NCI-H510A treated with DMSO at 0.1 percent for 48 hours (cell line): ENCODE results near the gene KANSL1.

Experiments used
- DNase-seq: peaks from one replicate; lab custom pipeline; 2025; lab: John Stamatoyannopoulos, UW

The KANSL1 gene

GRCh38 chr17:46169913-46170638 is 23.2 kb downstream of the KANSL1 start:
- DNase-seq: no peak

- no peak for DNase-seq
These were observed 25.2 kb downstream of the KANSL1 start for GRCh38 chr17:46167826-46168569.

- DNase-seq: no peak
These were observed 26.0 kb downstream of the KANSL1 start for GRCh38 chr17:46167267-46167666.

- no peak for DNase-seq
These were observed 26.5 kb downstream of the KANSL1 start for GRCh38 chr17:46166692-46167249.

- no peak for DNase-seq
These were observed 29.2 kb downstream of the KANSL1 start for GRCh38 chr17:46163929-46164594.

- DNase-seq: no peak
These were observed 29.9 kb downstream of the KANSL1 start for GRCh38 chr17:46163316-46163715.

GRCh38 chr17:46162866-46163265 is 30.4 kb downstream of the KANSL1 start:
- no peak for DNase-seq

- no peak for DNase-seq
These were observed 33.1 kb downstream of the KANSL1 start for GRCh38 chr17:46160169-46160568.

- DNase-seq: no peak
These were observed 33.5 kb downstream of the KANSL1 start for GRCh38 chr17:46159686-46160085.

GRCh38 chr17:46158323-46159296 is 34.6 kb downstream of the KANSL1 start:
- peak; percentile 41 for DNase-seq

- DNase-seq: no peak
These were observed 35.7 kb downstream of the KANSL1 start for GRCh38 chr17:46157443-46158062.

GRCh38 chr17:46154151-46154816 is 38.9 kb downstream of the KANSL1 start:
- no peak for DNase-seq

GRCh38 chr17:46152423-46152822 is 40.8 kb downstream of the KANSL1 start:
- DNase-seq: peak; percentile 36

GRCh38 chr17:46151762-46152161 is 41.5 kb downstream of the KANSL1 start:
- no peak for DNase-seq

GRCh38 chr17:46150216-46150963 is 42.8 kb downstream of the KANSL1 start:
- no peak for DNase-seq

- DNase-seq: no peak
These were observed 45.0 kb downstream of the KANSL1 start for GRCh38 chr17:46148247-46148646.

GRCh38 chr17:46147296-46147695 is 45.9 kb downstream of the KANSL1 start:
- DNase-seq: no peak

GRCh38 chr17:46144246-46144645 is 49.0 kb downstream of the KANSL1 start:
- DNase-seq: no peak

- DNase-seq: no peak
These were observed 49.4 kb downstream of the KANSL1 start for GRCh38 chr17:46143827-46144236.

- DNase-seq: no peak
These were observed 51.6 kb downstream of the KANSL1 start for GRCh38 chr17:46141645-46142044.
